Measurements from ENCODE around the gene ZNF436. TPM values are rescaled to one million over a fixed set of nuclear protein-coding genes. Genes with fewer than 3 reads are reported as not detected.

The ZNF436 gene
- total and polyA plus RNA-seq, 11 donors, result 3.1 to 29.8 (median 12.1) TPM

DNA sequence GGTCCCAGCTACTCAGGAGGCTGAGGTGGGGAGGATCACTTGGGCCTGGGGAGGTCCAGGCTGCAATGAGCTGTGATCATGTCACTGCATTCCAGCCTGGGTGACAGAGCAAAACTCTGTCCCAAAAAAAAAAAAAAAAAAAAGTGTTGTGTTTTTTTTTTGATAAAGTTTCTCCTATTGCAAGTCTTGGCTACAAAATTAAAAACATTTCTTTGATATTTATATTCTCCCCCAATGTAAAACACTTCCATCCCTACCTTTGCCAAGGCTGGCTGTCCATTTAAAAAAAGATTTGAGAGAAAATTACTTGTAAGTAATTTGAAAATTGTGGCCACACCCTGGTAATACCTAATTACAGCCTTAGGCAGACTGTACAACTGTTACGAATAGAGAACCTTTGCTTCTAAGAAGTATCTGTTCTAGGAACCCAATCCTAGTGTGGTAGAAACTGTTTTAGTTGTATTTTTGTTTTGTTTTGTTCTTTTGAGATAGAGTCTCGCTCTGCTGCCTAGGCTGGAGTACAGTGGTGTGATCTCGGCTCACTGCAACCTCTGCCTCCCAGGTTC lies 11.2 kb downstream of the ZNF436 start:
- H3K9me3 ChIP-seq, result peaks cover 0 to 56% (median 38%) of the 10 kb centered on the region in 12 donors

DNA sequence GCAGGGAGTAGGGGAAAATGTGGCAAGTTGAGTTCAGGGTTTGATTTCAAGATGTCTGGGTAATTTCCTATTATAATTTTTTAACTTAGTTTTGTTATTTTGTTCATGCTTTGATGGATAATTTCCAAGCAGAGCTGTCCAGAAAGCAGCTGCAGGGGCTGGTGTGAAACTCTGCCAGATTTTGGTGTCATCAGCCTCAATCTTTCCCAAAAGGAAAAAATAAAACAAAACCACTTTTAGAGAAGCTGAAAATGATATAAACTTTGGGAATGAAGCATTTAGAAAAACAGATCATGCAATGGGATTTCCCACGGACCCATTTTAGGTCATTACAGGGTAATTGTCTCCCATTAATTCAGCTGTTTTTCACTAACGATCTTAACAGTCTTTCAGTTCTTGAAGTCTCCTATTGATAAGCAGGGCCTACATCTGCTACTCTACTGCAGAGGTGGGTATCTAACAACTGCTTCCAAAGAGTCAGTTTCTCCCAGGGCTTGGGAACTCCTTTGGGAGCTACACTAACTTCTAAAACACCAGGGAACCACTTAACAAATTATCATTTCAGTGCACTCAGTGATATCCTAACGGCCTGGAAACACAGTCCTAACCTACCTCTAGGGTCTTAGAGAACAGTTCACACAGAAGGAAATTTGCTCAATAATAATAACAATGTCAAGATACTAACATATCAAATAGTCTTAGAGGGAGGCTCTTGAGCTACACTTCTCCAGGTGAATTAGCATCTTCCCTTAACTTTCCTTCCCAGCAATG lies 12.3 kb downstream of the ZNF436 start:
- 41 to 55% (median 49%) methylated on average over 3 of the region's 3 CpGs for WGBS, 4 donors
- Histone ChIP-seq H3K27me3 (no peaks in the 10 kb centered on the region), H3K36me3 (peaks cover 19 to 45% (median 34%) of the 10 kb centered on the region in 9 donors), H3K4me1 (peaks cover 0 to 14% (median 0%) of the 10 kb centered on the region in 12 donors), H3K27ac (peak overlapping the region in 9 of 12 donors; percentile 9 to 77 (median 41)), H3K4me3 (peak overlapping the region in 1 of 12 donors; percentile 3), H3K9me3 (peaks cover 0 to 45% (median 27%) of the 10 kb centered on the region in 12 donors)
- ATAC-seq (peak in 2 of 4 donors; percentile 16 to 32), DNase-seq (peak in 1 of 5 donors; percentile 26)
- TF ChIP-seq, protein P1, sequence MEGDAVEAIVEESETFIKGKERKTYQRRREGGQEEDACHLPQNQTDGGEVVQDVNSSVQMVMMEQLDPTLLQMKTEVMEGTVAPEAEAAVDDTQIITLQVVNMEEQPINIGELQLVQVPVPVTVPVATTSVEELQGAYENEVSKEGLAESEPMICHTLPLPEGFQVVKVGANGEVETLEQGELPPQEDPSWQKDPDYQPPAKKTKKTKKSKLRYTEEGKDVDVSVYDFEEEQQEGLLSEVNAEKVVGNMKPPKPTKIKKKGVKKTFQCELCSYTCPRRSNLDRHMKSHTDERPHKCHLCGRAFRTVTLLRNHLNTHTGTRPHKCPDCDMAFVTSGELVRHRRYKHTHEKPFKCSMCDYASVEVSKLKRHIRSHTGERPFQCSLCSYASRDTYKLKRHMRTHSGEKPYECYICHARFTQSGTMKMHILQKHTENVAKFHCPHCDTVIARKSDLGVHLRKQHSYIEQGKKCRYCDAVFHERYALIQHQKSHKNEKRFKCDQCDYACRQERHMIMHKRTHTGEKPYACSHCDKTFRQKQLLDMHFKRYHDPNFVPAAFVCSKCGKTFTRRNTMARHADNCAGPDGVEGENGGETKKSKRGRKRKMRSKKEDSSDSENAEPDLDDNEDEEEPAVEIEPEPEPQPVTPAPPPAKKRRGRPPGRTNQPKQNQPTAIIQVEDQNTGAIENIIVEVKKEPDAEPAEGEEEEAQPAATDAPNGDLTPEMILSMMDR (IDR thresholded peaks at IDR 0.05), result no peak
- no peak for TF ChIP-seq POLR2A (IDR thresholded peaks at IDR 0.05)
- intact Hi-C loops (cut with DNase I), result no loop called here

More for the DNA sequence above, 11.2 kb downstream of the ZNF436 start:
- intact Hi-C loops (cut with DNase I), result no loop called here
- TF ChIP-seq, protein P1 (IDR thresholded peaks at IDR 0.05), result no peak
- no peak for TF ChIP-seq POLR2A (IDR thresholded peaks at IDR 0.05)
- H3K4me1 ChIP-seq, result peaks cover 0 to 14% (median 0%) of the 10 kb centered on the region in 12 donors
- peaks cover 25 to 56% (median 45%) of the 10 kb centered on the region in 9 donors for H3K36me3 ChIP-seq
- H3K27me3 ChIP-seq, result no peaks in the 10 kb centered on the region
- DNase-seq (no peak), ATAC-seq (no peak)
- peak overlapping the region in 1 of 12 donors; percentile 42 for H3K27ac ChIP-seq
- WGBS, 4 donors, result 92 to 95% (median 93%) methylated on average over 3 of the region's 3 CpGs
- no peak overlapping the region for H3K4me3 ChIP-seq

DNA sequence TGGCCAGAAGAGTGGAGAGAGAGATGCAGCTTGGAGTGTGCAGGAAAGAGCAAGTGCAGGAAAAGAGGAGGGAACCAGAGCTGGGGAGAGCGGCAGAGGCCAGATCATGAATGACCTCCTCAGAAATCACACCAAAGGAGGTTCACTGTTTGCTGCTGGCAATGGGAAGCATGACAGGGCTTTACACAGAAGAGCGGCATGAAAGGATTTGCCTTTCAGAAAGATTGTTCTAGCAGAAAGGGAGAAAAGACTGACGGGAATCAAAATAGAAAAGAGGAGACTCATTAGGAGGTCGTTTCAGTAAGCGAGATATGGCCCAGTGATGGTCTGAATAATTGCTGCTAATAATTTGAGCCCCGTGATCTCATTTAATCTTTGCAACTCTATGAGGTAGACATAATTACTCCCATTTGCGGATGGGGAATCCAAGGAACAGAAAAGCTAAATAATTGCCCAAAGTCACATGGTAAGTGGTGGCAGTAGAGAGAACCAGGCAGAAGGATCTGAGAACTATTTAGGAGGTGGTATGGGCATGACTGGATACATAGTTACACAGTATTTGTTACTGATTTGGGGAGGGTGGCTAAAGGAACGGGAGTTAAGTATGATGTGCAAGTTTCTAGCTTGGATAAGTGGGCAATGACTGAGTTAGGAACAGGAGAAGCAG lies 13.0 kb downstream of the ZNF436 start:
- intact Hi-C loops (cut with DNase I), result no loop called here
- no peaks in the 10 kb centered on the region for H3K27me3 ChIP-seq
- peaks cover 0 to 38% (median 20%) of the 10 kb centered on the region in 12 donors for H3K9me3 ChIP-seq
- ATAC-seq (peak in 1 of 4 donors; percentile 10), DNase-seq (no peak)
- peak overlapping the region in 7 of 12 donors; percentile 19 to 77 (median 34) for H3K27ac ChIP-seq
- WGBS, 4 donors, result 84 to 88% (median 85%) methylated on average over 8 of the region's 8 CpGs
- TF ChIP-seq, protein P1 (IDR thresholded peaks at IDR 0.05), result no peak
- TF ChIP-seq POLR2A (IDR thresholded peaks at IDR 0.05), result no peak
- H3K36me3 ChIP-seq, result peaks cover 12 to 38% (median 27%) of the 10 kb centered on the region in 9 donors
- peaks cover 0 to 14% (median 0%) of the 10 kb centered on the region in 12 donors for H3K4me1 ChIP-seq
- H3K4me3 ChIP-seq, result no peak overlapping the region

DNA sequence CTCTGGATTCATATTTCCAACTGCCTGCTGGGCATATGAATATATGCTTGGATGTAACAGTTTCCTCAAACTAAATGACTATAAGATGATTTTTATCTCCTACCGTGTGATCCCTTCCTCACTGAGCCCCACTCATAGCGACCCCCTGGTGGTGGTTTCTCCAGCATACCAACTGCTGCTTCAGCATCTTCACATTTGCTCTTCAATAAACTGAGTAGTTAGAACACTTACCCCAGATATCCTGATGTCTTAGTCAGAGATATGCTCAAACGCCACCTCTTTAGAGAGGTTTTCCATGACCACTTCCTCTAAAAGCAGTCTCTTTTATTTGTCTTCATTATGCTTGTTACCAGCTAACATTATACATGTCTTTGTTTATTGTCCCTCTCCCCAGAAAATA lies 15.4 kb downstream of the ZNF436 start:
- Histone ChIP-seq H3K9me3 (peaks cover 0 to 14% (median under 1%) of the 10 kb centered on the region in 12 donors), H3K27ac (no peak overlapping the region), H3K36me3 (peaks cover 0 to 15% (median 5%) of the 10 kb centered on the region in 9 donors), H3K27me3 (no peaks in the 10 kb centered on the region), H3K4me3 (no peak overlapping the region), H3K4me1 (peaks cover 0 to 14% (median 0%) of the 10 kb centered on the region in 12 donors)
- TF ChIP-seq, protein P1 (IDR thresholded peaks at IDR 0.05), result no peak
- TF ChIP-seq POLR2A (IDR thresholded peaks at IDR 0.05), result no peak
- WGBS, 4 donors, result 50 to 64% (median 55%) methylated on average over 3 of the region's 3 CpGs
- intact Hi-C loops (cut with DNase I), result no loop called here
- ATAC-seq (no peak), DNase-seq (no peak)
